ENCODE data around the gene ROBO1.
"Not testable (repeated sequence)": the region's sequence is repeated elsewhere in the genome, so short reads cannot be mapped to it uniquely, and the experiment has no call there.

The ROBO1 gene

GRCh38 chr3:78887547-78888011 lies 880.2 kb downstream of the ROBO1 start:
- H3K27me3 Mint-ChIP-seq, result no peaks in the 10 kb centered on the region
- DNase-seq (no peak), ATAC-seq (replicated peaks) (no peak)
- H3K9me3 Mint-ChIP-seq, result peaks cover 11 to 20% of the 10 kb centered on the region in 2 donors
- no peak overlapping the region for H3K27ac Mint-ChIP-seq
- no peaks in the 10 kb centered on the region for H3K36me3 Mint-ChIP-seq (ENCODE audit: insufficient read depth)
- H3K4me1 Mint-ChIP-seq (ENCODE audit: low read depth in 2 of 2), result no peaks in the 10 kb centered on the region
- H3K4me3 Mint-ChIP-seq, result no peak overlapping the region

- peaks cover 14 to 23% of the 10 kb centered on the region in 2 donors for H3K9me3 Mint-ChIP-seq
- no peaks in the 10 kb centered on the region for H3K4me1 Mint-ChIP-seq (ENCODE audit: low read depth in 2 of 2)
- no peak overlapping the region for H3K4me3 Mint-ChIP-seq
- no peaks in the 10 kb centered on the region for H3K27me3 Mint-ChIP-seq
- H3K36me3 Mint-ChIP-seq (ENCODE audit: insufficient read depth), result no peaks in the 10 kb centered on the region
- no peak for DNase-seq
- no peak for ATAC-seq (replicated peaks)
- no peak overlapping the region for H3K27ac Mint-ChIP-seq
Measured at GRCh38 chr3:78887029-78887428, 880.8 kb downstream of the ROBO1 start.

GRCh38 chr3:78884567-78884966 lies 883.2 kb downstream of the ROBO1 start:
- H3K27me3 Mint-ChIP-seq; H3K36me3 Mint-ChIP-seq (ENCODE audit: insufficient read depth); H3K27ac Mint-ChIP-seq; DNase-seq; H3K4me3 Mint-ChIP-seq; H3K4me1 Mint-ChIP-seq (ENCODE audit: low read depth in 2 of 2); ATAC-seq (replicated peaks): not testable (repeated sequence)
- H3K9me3 Mint-ChIP-seq, result peaks cover 8 to 11% of the 10 kb centered on the region in 2 donors

GRCh38 chr3:78882251-78882650 lies 885.5 kb downstream of the ROBO1 start:
- no peak overlapping the region for H3K4me3 Mint-ChIP-seq
- no peaks in the 10 kb centered on the region for H3K36me3 Mint-ChIP-seq (ENCODE audit: insufficient read depth)
- DNase-seq (no peak), ATAC-seq (replicated peaks) (no peak)
- no peaks in the 10 kb centered on the region for H3K27me3 Mint-ChIP-seq
- H3K9me3 Mint-ChIP-seq, result peaks cover 8 to 10% of the 10 kb centered on the region in 2 donors
- H3K4me1 Mint-ChIP-seq (ENCODE audit: low read depth in 2 of 2), result no peaks in the 10 kb centered on the region
- no peak overlapping the region for H3K27ac Mint-ChIP-seq

GRCh38 chr3:78881501-78881900 lies 886.3 kb downstream of the ROBO1 start:
- Mint-ChIP-seq H3K36me3 (ENCODE audit: insufficient read depth) (no peaks in the 10 kb centered on the region), H3K4me3 (no peak overlapping the region), H3K4me1 (ENCODE audit: low read depth in 2 of 2) (no peaks in the 10 kb centered on the region), H3K27me3 (no peaks in the 10 kb centered on the region), H3K9me3 (peaks cover 8 to 10% of the 10 kb centered on the region in 2 donors), H3K27ac (no peak overlapping the region)
- no peak for ATAC-seq (replicated peaks)
- DNase-seq, result no peak

GRCh38 chr3:78880603-78881461 lies 887.0 kb downstream of the ROBO1 start:
- Mint-ChIP-seq H3K9me3 (peaks cover 8 to 10% of the 10 kb centered on the region in 2 donors), H3K27me3 (no peaks in the 10 kb centered on the region), H3K4me1 (ENCODE audit: low read depth in 2 of 2) (no peaks in the 10 kb centered on the region), H3K4me3 (no peak overlapping the region), H3K27ac (no peak overlapping the region), H3K36me3 (ENCODE audit: insufficient read depth) (no peaks in the 10 kb centered on the region)
- DNase-seq, result no peak
- no peak for ATAC-seq (replicated peaks)

- Mint-ChIP-seq H3K27ac (no peak overlapping the region), H3K4me1 (ENCODE audit: low read depth in 2 of 2) (no peaks in the 10 kb centered on the region), H3K9me3 (peaks cover 4 to 8% of the 10 kb centered on the region in 2 donors), H3K36me3 (ENCODE audit: insufficient read depth) (no peaks in the 10 kb centered on the region), H3K4me3 (no peak overlapping the region), H3K27me3 (no peaks in the 10 kb centered on the region)
- ATAC-seq (replicated peaks) (no peak), DNase-seq (no peak)
Measured at GRCh38 chr3:78879295-78879860, 888.4 kb downstream of the ROBO1 start.

- Mint-ChIP-seq H3K4me1 (ENCODE audit: low read depth in 2 of 2) (no peaks in the 10 kb centered on the region), H3K9me3 (peaks cover 3 to 8% of the 10 kb centered on the region in 2 donors), H3K36me3 (ENCODE audit: insufficient read depth) (no peaks in the 10 kb centered on the region), H3K4me3 (no peak overlapping the region), H3K27ac (no peak overlapping the region), H3K27me3 (no peaks in the 10 kb centered on the region)
- DNase-seq, result no peak
- ATAC-seq (replicated peaks), result no peak
Measured at GRCh38 chr3:78878789-78879188, 889.0 kb downstream of the ROBO1 start.

- Mint-ChIP-seq H3K27ac (no peak overlapping the region), H3K9me3 (peaks cover 3 to 8% of the 10 kb centered on the region in 2 donors), H3K27me3 (no peaks in the 10 kb centered on the region), H3K4me1 (ENCODE audit: low read depth in 2 of 2) (no peaks in the 10 kb centered on the region), H3K4me3 (no peak overlapping the region), H3K36me3 (ENCODE audit: insufficient read depth) (no peaks in the 10 kb centered on the region)
- DNase-seq (no peak), ATAC-seq (replicated peaks) (no peak)
Measured at GRCh38 chr3:78878011-78878410, 889.8 kb downstream of the ROBO1 start.

- Mint-ChIP-seq H3K27me3 (no peaks in the 10 kb centered on the region), H3K4me3 (no peak overlapping the region), H3K36me3 (ENCODE audit: insufficient read depth) (no peaks in the 10 kb centered on the region), H3K27ac (no peak overlapping the region), H3K9me3 (peaks cover 0 to 1% of the 10 kb centered on the region in 2 donors), H3K4me1 (ENCODE audit: low read depth in 2 of 2) (no peaks in the 10 kb centered on the region)
- no peak for DNase-seq
- no peak for ATAC-seq (replicated peaks)
Measured at GRCh38 chr3:78875851-78876250, 891.9 kb downstream of the ROBO1 start.

GRCh38 chr3:78875436-78875835 lies 892.4 kb downstream of the ROBO1 start:
- Mint-ChIP-seq H3K36me3 (ENCODE audit: insufficient read depth) (no peaks in the 10 kb centered on the region), H3K27me3 (no peaks in the 10 kb centered on the region), H3K4me1 (ENCODE audit: low read depth in 2 of 2) (no peaks in the 10 kb centered on the region), H3K4me3 (no peak overlapping the region), H3K9me3 (peaks cover 0 to 1% of the 10 kb centered on the region in 2 donors), H3K27ac (no peak overlapping the region)
- ATAC-seq (replicated peaks) (no peak), DNase-seq (no peak)

GRCh38 chr3:78873641-78874040 lies 894.2 kb downstream of the ROBO1 start:
- ATAC-seq (replicated peaks) (no peak), DNase-seq (no peak)
- no peaks in the 10 kb centered on the region for H3K4me1 Mint-ChIP-seq (ENCODE audit: low read depth in 2 of 2)
- no peak overlapping the region for H3K4me3 Mint-ChIP-seq
- H3K9me3 Mint-ChIP-seq, result peaks cover 0 to 1% of the 10 kb centered on the region in 2 donors
- no peak overlapping the region for H3K27ac Mint-ChIP-seq
- no peaks in the 10 kb centered on the region for H3K27me3 Mint-ChIP-seq
- no peaks in the 10 kb centered on the region for H3K36me3 Mint-ChIP-seq (ENCODE audit: insufficient read depth)

- ATAC-seq (replicated peaks) (no peak), DNase-seq (no peak)
- H3K27ac Mint-ChIP-seq, result no peak overlapping the region
- H3K36me3 Mint-ChIP-seq (ENCODE audit: insufficient read depth), result no peaks in the 10 kb centered on the region
- peaks cover 0 to 1% of the 10 kb centered on the region in 2 donors for H3K9me3 Mint-ChIP-seq
- H3K27me3 Mint-ChIP-seq, result no peaks in the 10 kb centered on the region
- no peak overlapping the region for H3K4me3 Mint-ChIP-seq
- H3K4me1 Mint-ChIP-seq (ENCODE audit: low read depth in 2 of 2), result no peaks in the 10 kb centered on the region
Measured at GRCh38 chr3:78872195-78872594, 895.6 kb downstream of the ROBO1 start.

GRCh38 chr3:78871048-78871447 lies 896.8 kb downstream of the ROBO1 start:
- Mint-ChIP-seq H3K36me3 (ENCODE audit: insufficient read depth) (no peaks in the 10 kb centered on the region), H3K4me1 (ENCODE audit: low read depth in 2 of 2) (no peaks in the 10 kb centered on the region), H3K9me3 (peaks cover 0 to 1% of the 10 kb centered on the region in 2 donors), H3K27me3 (no peaks in the 10 kb centered on the region), H3K27ac (no peak overlapping the region), H3K4me3 (no peak overlapping the region)
- ATAC-seq (replicated peaks) (no peak), DNase-seq (no peak)
